Stimulated activated CD4-positive, alpha-beta T cell treated with anti-CD3 and anti-CD28 coated beads, Interleukin-1b, Interleukin-23, amount 100 ng/mL, for 1 hour (primary cell): Measurements from ENCODE around the gene CYP3A7.
"Not testable (repeated sequence)": the region's sequence is repeated elsewhere in the genome, so short reads cannot be mapped to it uniquely, and the experiment has no call there.

Source experiments
- DNase-seq, 2 donors: peaks; one replicate each; pipeline ENCODE4 v3.0.0-alpha.2; 2020; ENCODE audit warnings: low read depth in 2 of 2

Gene CYP3A7

DNA sequence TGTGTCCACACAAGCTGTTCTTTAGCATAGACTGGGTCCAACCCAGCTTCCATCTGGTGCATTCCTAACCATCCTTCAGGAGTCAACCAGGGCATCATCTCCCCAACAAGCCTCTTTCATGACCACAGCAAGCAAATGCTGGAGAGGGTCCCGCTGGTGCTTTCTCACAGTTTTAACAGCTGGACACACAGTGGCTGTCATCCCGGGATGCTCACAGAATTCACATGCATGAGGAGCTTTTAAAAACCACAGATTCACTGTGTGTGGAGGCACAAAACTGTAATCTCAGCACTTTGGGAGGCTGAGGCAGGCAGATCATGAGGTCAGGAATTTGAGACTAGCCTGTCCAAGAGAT, 6.4 kb upstream of the CYP3A7 start:
- DNase-seq: no peak

DNA sequence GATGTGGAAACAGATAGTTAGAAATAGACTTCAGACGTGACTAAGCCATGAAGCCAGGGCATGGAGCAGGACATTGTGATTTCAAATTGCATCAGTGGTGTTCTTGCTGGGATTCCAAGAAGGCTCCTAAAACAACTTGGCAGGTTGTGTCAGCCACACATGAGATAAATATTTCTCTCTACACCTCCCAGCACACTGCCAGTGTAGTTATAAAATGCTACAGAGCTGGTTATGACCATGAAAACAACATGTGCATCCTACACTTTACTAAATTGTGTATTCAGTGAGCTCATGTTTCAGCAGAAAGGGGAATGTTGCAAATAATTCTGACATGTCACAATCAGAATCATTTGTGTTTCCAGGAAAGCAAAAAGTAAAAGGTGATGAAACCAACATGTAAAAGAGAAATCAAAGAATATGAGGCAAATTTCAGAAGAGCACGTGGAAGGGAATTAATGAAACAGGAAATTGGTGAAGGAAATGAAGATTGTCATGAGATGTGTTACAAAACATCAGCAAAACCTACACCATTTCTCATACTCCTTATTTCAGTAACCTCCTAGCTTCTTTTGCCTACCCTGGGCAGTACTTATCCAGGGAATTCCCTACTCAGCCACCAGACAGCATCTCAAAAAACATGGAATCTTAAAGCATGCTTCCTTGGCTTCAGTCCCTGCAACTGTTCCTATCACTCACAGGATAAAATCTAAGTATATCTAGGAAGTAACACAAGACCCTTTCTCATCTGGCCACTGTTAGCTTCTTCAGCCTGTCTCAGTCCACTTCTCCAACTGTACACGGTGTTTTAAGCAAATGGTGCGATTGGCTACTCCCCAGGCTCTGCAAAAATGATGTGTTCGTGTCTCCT, 5.8 kb upstream of the CYP3A7 start:
- DNase-seq: no peak

DNA sequence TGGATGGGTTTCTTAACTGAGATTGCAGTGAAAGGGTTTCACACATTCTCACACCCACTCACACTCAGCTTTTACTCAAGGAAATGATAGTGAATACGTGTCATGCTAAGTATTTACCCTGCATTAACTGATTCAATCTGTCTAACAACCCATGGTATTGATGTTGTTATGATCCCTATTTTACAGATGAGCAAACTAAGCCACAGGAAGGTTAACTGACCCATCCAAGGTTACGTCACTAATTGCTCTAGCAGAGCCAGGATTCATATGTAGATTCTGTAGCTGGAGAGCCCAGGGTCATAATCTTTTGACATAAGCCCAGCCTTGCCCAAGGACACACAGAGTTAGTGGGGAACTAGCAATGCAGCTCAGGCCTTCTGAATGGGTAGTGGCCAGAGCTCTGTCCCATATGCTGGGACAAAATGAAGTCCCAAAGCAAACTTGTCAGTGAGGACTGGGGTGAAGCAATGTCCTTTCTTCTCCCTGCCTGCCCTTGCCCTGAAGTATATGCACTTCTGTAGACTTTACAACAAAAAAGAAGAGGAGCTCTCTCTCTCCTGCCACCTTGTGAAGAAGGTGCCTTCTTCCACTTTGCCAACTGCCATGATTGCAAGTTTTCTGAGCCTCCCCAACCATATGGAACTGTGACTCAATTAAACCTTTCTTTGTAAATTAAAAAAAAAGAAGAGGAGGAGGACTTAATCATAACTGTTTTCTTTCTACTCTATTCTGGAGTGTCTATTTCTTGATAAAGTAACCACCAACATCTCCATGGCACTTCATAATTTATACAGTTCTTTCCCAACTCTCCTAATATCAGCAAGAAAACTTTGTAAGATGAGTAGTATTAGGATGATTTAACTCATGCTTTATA, 4.9 kb upstream of the CYP3A7 start:
- DNase-seq: no peak

DNA sequence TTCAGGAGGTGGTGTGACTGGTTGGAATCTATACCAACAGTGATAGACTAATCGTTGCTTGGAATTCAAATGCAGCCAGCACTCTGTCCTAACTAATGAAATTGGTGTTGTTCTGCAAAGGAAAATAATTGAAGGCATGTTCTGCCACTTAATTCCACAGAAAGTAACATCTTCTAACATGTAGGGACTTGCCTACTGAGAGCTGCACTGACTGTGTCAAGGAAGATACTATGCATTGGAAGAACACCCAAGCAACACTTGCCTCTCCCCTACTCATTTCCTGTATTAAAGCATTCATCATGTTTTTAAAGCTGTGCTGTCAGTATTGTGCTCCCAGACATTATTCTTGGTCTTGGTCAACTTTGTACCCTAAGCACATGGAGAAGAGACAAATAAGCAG, 2.7 kb upstream of the CYP3A7 start:
- no peak for DNase-seq

DNA sequence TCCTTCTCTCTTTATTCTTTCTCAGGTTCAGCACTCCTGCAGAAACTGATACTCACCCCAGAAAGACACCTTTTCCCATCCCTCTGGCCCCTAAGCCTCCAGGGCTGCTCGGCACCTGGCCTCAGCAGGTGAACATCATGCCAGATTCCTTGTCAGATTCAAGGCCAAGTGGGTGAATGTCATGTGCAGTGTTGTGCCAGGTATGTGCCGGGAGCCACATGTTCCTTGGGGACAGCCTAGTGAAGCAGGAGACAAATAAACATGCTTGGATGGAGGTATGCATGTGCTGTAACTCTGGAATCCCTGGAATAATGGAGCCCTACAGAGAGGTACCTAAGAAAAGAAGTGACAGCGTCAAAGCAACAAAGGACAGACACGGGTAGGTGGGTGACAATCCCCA, 1.7 kb upstream of the CYP3A7 start:
- DNase-seq: not testable (repeated sequence)

DNA sequence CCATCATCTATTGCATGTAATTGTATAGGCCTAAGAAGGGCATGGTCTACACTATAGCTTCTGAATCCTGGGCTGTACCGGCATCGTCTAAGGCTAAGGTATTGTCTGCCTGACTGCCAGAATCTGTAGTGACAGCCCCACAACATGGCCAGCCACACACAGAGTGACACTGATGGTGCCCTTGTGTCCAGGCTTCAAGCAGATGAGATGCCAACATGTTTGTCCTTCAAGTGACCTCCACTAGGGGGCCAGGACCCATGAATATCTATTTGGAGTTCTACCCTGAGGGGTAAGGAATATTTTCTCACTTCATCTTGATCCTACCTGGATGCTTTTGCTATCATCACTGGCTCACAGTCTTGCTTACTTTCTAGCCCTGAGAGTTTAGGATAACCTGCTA, 1.5 kb downstream of the CYP3A7 start:
- no peak for DNase-seq

DNA sequence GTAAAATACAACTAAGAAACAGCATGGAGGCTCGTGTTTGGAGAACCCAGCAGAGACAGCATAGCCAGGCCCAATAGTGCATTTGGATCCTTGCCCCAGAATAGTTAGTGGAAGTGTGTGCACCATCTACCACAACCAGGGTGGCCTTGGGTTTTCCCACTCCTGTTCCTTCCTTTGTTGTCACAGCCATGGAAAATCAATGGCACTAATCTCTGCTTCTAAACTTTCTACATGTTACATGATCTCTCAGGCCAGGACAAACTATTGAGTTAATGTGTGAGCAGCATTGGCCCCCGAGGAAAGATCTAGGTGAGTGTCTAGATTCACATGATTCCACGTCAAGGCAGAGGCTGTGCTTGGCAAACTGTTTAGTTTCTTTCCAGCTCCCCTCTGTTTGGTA, 2.0 kb downstream of the CYP3A7 start:
- no peak for DNase-seq

DNA sequence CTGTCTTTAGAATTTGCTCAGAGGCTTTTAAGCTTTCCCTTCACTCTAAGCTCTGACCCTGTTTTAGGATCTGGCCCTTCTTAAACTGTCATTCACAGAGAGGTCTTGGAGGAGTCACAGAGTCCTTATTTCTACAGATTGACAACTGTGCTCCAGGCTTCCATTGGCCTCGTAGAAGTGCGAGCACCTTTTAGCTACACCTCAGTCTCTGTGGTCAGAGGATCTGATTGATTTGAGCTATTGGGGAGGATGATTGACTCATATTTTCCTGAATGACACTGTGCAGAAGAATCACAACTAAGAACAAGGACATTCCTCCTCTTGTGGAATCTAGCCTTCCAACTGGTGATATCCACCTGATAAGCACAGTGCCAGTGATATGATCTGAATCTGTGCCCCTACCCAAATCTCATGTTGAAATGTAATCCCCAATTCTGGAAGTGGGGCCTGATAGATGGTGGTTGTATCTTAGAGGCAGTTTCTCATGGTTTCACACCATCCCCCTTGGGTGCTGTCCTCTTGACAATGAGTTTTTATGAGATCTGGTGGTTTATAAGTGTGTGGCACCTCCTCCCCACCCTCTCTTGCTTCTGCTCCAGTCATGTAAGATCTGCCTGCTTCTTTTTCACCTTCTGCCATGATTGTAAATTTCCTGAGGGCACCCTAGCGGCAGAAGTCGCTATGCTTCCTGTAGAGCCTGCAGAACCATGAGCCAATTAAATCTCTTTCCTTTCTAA, 3.2 kb downstream of the CYP3A7 start:
- no peak for DNase-seq

DNA sequence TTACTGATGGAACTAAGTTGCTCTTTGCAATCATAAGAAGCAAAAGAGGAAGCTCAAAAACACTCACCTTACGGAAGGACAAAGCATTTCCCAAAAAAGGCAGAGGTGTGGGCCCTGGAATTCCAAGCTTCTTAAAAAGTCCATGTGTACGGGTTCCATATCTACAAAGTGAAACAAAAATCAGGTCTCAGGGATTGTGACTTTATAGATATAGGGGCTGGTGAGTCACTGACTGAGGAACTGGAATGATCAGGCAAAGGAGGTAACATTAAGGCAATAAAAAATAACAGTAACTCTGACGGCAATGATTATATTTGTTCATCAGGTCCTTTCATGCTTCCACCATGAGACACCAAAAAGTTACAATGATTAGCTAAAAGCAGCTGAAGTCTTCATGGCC, 4.0 kb downstream of the CYP3A7 start:
- no peak for DNase-seq

DNA sequence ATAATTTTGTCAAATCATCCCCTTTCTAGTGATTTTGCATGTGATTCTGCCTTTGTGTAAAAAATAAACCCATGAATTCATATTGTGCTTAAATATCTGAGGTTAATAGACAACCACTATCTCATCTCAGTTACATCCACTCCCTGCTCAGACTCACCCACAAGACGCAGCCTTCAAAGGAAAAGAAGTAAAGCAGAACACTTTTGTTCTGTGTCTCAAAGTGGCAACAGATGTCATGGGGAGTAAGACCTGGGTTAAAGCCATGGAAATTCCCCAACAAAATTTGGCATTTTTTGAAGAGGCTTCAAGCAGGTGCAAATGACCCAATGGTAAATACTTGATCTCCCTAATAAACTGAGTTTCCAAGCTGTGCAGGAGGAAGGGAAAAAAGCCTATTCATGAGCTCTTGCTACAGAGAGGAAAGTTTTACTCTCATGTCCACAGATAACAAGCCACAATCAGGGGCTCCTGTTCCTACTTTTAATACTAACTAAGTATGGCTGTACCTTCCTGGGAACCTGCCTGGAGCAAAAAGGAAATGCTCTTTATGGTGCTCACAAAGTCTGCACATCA, 4.7 kb downstream of the CYP3A7 start:
- no peak for DNase-seq

DNA sequence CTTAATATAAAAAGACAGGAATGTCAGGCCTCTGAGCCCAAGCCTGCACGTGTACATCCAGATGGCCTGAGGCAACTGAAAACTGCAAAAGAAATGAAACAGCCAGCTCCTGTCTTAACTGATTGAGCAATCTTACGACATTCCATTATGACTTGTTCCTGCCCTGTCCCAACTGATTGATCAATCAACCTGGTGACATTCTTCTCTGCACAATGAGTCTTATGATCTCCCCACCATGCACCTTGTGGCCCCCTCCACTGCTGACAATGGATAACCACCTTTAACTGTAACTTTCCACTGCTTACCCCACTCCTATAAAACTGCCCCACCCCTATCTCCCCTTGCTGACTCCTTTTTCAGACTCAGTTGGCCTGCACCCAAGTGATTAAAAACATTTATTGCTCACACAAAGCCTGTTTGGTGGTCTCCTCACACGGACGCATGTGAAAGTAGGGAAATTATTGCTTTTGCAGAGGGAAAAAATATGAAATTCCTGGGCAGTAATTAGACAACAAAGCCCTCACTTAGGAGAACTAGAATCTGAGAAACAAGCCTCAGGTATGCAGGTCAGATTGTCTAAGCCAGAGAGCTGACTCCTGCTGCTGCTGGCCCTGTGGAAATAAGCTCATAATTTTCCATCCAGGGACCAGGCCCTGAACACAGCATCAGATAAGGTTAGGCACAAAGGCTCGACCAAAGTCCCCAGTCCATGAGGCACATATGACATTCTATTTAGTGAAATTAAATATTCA, 5.3 kb downstream of the CYP3A7 start:
- no peak for DNase-seq

DNA sequence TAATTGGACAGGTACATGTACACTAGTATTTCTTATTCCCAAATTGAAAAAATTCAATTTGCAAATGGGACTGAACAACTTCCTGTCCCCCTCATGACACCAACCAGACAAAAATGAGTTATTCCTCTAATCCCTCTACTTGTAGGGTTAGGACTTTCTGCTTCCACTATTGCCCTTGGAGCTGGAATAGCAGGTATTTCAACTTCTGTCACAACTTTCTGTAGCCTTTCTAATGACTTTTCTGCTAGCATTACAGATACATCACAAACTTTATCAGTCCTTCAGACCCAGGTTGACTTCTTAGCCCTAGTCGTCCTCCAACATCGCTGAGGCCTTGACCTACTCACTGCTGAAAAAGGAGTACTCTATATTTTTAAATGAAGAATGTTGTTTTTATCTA, 6.4 kb downstream of the CYP3A7 start:
- DNase-seq: no peak

DNA sequence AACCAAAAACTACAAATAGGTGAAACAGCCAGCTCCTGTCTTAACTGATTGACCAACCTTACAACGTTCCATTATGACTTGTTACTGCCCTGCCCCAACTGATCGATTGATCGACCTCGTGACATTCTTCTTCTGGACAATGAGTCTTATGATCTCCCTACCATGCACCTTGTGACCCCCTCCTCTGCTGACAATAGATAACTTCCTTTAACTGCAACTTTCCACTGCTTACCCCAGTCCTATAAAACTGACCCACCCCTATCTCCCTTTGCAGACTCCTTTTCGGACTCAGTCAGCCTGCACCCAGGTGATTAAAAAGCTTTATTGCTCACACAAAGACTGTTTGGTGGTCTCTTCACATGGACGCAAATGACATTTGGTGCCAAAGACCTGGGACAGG, 11.8 kb downstream of the CYP3A7 start:
- DNase-seq: not testable (repeated sequence)

DNA sequence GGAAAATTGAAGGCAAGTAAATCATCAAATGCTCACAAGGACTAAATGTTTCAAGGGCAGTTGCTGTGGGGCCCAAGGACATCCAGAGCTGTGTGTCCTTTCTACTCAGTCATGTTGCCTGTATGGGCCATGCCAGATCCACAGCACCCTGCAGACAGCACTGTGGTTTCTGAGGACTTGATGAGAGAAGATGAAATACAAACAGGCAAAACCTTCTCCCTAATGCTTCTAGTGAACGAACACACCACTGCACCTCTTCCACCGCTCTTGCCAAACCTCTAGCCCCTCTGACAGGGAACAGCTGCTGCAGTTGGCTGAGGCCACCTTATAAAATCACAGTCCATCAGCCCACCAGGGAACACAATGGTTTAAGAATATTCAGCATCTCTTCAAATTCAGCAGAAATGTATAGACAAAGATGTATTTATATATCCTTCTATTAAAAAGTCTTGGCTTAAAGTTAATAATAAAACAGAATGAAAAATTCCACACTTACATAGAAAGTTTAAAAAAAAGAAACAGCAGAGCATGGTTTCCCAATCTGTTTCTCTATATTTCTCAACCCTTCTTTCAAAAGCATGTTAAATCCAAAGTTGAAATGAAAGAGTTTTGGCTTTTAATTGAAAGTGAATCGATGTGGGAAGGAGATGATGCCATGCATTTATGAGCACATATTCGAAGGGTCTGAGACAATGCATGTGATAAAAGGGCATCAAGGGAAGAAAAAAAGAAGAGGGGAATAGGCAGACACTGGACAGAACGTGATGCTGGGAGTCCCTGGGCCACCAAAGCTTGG, 14.0 kb downstream of the CYP3A7 start:
- DNase-seq: no peak

DNA sequence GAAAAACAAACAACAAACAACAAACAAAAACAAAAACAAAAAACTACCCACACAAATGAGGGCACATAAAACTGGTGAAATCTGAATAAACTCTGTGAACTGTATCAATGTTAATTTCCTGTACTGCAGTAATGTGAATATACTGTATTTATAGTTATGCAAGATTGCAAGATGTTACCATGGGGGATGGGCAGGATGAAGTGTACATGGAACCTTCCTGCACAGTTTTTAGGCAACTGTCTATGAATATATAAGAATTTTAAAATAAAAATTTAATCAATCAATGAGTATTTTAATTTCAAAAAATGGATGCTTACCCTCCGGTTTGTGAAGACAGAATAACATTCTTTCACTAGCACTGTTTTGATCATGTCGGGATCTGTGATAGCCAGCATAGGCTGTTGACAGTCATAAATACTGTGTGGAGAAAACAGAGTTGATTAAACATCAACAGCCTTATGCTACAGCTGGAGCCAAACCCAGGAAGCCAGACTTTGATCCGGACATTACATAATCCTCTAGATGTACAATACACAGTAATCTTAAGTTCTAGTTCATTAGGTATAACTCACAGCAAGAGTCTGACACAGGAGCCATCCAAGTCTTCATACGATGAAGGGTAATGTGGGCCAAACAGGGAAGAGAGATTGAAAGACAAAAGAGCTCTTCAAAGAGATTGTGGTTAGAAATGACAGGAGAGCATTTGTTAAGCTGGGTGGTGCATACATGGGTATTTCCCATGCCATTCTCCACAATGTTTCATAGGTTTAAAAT, 14.8 kb downstream of the CYP3A7 start:
- no peak for DNase-seq

DNA sequence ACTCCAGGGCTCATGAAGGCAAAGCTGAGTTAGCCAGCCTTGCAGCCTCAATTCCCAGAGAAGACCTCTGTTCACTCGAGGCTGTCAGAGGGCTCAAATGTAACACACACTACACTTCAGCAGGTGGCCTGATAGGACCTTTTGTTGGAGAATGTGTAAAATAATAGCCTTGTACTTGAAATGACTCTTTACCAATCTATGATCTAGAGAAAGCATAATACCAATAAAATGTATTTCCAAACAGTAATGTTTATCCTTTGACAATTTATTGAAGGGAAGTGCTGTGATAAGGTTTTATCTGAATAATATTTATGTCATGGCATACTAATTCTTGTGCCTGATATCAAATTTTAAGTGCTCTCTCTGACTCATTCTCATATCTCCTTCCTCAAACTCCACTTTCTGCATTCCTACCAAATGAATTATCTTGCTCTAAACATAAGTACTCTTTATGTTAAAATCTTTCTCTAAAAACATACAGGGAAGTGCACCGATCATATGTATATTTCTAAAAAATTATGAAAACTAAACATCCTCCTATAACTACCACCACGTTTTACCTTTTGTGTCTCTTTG, 20.9 kb downstream of the CYP3A7 start:
- no peak for DNase-seq

DNA sequence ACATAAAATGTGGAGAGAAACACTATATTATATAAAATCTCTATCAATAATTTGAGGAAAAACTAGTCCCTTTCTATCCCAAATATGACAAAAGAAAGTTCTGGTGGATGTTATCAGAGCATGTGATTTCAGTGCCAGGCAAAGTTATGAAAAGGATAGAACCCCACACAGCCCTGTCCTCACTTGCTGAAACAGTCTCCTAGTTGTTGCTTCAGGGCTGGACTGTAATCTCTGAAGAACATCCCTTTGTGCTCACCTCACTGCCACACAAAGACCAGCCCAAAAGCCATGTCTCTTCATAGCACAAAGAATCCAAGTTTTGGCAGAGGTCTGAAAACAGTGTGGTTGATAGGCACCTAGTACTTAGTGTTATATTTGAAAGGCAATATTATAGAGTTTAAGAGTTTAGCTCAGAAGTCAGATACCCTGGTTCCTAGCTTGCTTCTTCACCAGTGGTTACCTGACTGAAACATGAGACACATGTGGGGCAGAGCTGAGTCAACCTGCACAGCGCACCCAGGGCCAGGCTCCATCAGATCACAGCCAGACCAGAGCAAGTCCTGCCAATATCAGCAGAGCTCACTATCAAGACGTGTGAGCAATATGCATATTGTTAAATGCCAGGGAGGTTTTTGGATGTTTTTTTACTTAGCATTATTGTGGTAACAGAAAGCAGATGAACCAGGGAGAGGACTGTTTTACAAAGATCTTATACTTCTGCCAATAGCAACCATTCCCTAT, 25.0 kb downstream of the CYP3A7 start:
- DNase-seq: no peak

DNA sequence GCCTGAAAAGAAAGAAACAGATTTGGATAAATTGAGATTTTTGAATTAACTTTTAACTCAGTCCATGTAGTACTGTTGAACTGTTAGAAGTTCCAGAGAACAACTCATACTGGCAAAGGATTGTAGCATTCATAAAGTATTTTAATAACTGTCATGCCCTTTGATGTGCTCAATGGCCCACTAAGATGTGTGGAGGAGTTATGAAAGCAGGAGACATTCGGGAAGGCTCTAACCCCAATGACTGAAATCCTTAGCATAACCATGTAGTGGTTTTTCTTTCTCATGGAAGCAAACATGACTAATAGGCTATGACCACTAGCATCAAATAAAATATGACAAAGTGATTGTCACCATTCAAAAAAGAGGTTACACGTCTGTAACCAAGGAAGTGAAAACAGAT, 25.7 kb downstream of the CYP3A7 start:
- no peak for DNase-seq

DNA sequence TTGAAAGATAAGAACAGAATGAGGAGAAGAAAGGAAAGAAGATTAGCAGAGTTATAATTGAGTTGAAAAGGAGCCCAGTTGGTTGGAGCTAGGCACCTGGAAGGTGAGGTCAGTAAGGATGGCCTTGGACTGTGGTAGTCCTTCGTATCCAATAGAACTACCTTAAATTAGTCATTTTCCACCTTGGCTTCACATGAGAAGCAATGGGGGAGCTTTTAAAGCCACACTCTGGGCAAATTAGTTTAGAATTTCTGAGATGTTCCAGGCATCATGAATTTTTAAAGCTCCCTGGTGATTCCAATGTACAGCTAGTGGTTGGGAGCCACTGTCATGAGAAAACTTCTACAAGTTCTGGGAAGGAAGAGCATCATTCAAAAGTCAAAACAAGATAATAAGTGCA, 27.9 kb downstream of the CYP3A7 start:
- DNase-seq: no peak
